PC-3 (cell line): ENCODE results near the gene ZNF750. TPM values are rescaled to one million over a fixed set of nuclear protein-coding genes. Genes with fewer than 3 reads are reported as not detected.

Source experiments
- ATAC-seq: fragments of 200-7000 bp; cut with Tn5 transposase; 2 replicates; pipeline ENCODE4 v1.9.1; 2020; ENCODE audit warnings: mild to moderate bottlenecking, moderate library complexity
- BruUV-seq: library from RNA; stranded (reverse); fragments of 400-500 nt; replicated peaks from 2 replicates; lab custom pipeline; 2021; lab: Mats Ljungman, UMichigan
- CTCF ChIA-PET: fragments of 300-600 bp; sonication (Branson Sonifier 250); formaldehyde crosslinking; loops from one replicate; lab custom pipeline; 2022; ENCODE audit warnings: antibody characterized with exemption; lab: Charles Lee
- POLR2A ChIA-PET: fragments of 300-600 bp; sonication (Branson Sonifier 250); formaldehyde crosslinking; loops from one replicate; lab custom pipeline; 2022; ENCODE audit warnings: antibody characterized with exemption; ENCODE audit not compliant: unreplicated experiment; lab: Charles Lee
- DNase-seq: peaks from one replicate; pipeline ENCODE4 v3.0.0-alpha.2; 2015
- H2AFZ ChIP-seq: fragments of 300-600 bp; sonication (generic); 2 replicates; pipeline ENCODE4 v1.6.0; 2016; ENCODE audit warnings: antibody characterized with exemption, low read length
- H3F3A ChIP-seq: fragments of 300-600 bp; sonication (generic); one replicate; pipeline ENCODE4 v1.6.0; 2017; ENCODE audit warnings: antibody characterized with exemption, low read length, control low read depth, mild to moderate bottlenecking; ENCODE audit not compliant: unreplicated experiment
- H3K27ac ChIP-seq: fragments of 300-600 bp; sonication (generic); 2 replicates; pipeline ENCODE4 v1.5.1; 2016; ENCODE audit warnings: mild to moderate bottlenecking, low read length
- H3K27me3 ChIP-seq: fragments of 300-600 bp; sonication (generic); 2 replicates; pipeline ENCODE4 v1.6.1; 2016; ENCODE audit warnings: low read length, mixed read lengths
- H3K36me3 ChIP-seq: fragments of 300-600 bp; sonication (generic); 2 replicates; pipeline ENCODE4 v1.6.1; 2016; ENCODE audit warnings: low read depth, mixed run types, low read length, mixed read lengths
- H3K4me1 ChIP-seq: fragments of 300-600 bp; sonication (generic); 2 replicates; pipeline ENCODE4 v1.5.1; 2016; ENCODE audit warnings: low read length; ENCODE audit not compliant: insufficient read depth
- H3K4me2 ChIP-seq: fragments of 300-600 bp; sonication (generic); 2 replicates; pipeline ENCODE4 v1.6.0; 2016; ENCODE audit warnings: low read length
- H3K4me3 ChIP-seq: fragments of 300-600 bp; sonication (generic); 2 replicates; pipeline ENCODE4 v1.5.1; 2016; ENCODE audit warnings: mild to moderate bottlenecking, low read length, mixed read lengths
- H3K79me2 ChIP-seq: fragments of 300-600 bp; sonication (generic); 2 replicates; pipeline ENCODE4 v1.6.1; 2017; ENCODE audit warnings: low read length, mixed read lengths
- H3K9ac ChIP-seq: fragments of 300-600 bp; sonication (generic); 2 replicates; pipeline ENCODE4 v1.6.0; 2016; ENCODE audit warnings: mild to moderate bottlenecking, low read length
- H3K9me2 ChIP-seq: fragments of 300-600 bp; sonication (generic); replicated peaks from 2 replicates; pipeline ENCODE4 v1.6.1; 2016; ENCODE audit warnings: mixed run types, low read length, mixed read lengths
- H3K9me3 ChIP-seq: fragments of 300-600 bp; sonication (generic); 2 replicates; pipeline ENCODE4 v1.6.1; 2016; ENCODE audit warnings: low read length, mixed read lengths
- H4K20me1 ChIP-seq: fragments of 300-600 bp; sonication (generic); 2 replicates; pipeline ENCODE4 v1.6.1; 2016; ENCODE audit warnings: low read length, mixed read lengths
- CTCF ChIP-seq: fragments of 300-600 bp; sonication (generic); conservative IDR thresholded peaks from 2 replicates; pipeline ENCODE4 v1.5.1; 2017; ENCODE audit warnings: antibody characterized with exemption, low read depth, mild to moderate bottlenecking, low read length
- EZH2 ChIP-seq: fragments of 300-600 bp; sonication (generic); IDR thresholded peaks from one replicate; pipeline ENCODE4 v1.6.1; 2017; ENCODE audit warnings: antibody characterized with exemption, mild to moderate bottlenecking, low read length; ENCODE audit not compliant: unreplicated experiment
- EZH2phosphoT487 ChIP-seq: fragments of 300-600 bp; sonication (generic); IDR thresholded peaks from 2 replicates; pipeline ENCODE4 v1.6.1; 2018; ENCODE audit warnings: mild to moderate bottlenecking, antibody characterized with exemption, low read length, borderline replicate concordance
- intact Hi-C: fragments of 100-400 bp; cut with micrococcal nuclease; formaldehyde crosslinking; loops from 2 replicates; pipeline ENCODE4 v1.9.0; 2023
- total RNA-seq: library from RNA; depleted of rRNA; stranded (reverse); fragments of >200 nt; gene quantifications from 2 replicates; pipeline ENCODE4 v1.2.3, GENCODE V29; 2014

Gene ZNF750
- total RNA-seq, 1 experiment from 2014 or later: not detected

- Histone ChIP-seq H3K27ac (no peak overlapping the region), H3K4me3 (no peak overlapping the region), H3K9me2 (no peaks in the 10 kb centered on the region), H4K20me1 (no peaks in the 10 kb centered on the region), H3F3A (no peaks in the 10 kb centered on the region), H3K4me1 (no peaks in the 10 kb centered on the region), H3K36me3 (no peaks in the 10 kb centered on the region), H3K9ac (no peak overlapping the region), H3K9me3 (no peaks in the 10 kb centered on the region), H3K27me3 (no peaks in the 10 kb centered on the region), H3K4me2 (no peak overlapping the region), H2AFZ (no peak overlapping the region), H3K79me2 (no peaks in the 10 kb centered on the region)
- intact Hi-C loops: no loop called here
- TF ChIP-seq CTCF: no peak
- TF ChIP-seq EZH2phosphoT487: no peak
- TF ChIP-seq EZH2: no peak
- no peak for ATAC-seq
- no TSS peak for BruUV-seq
- ChIA-PET CTCF (no interaction called here), POLR2A (no interaction called here)
- no peak for DNase-seq
Measured at GRCh38 chr17:82803606-82804005, 36.2 kb downstream of the ZNF750 start.

GRCh38 chr17:82803185-82803584 is 36.6 kb downstream of the ZNF750 start:
- TF ChIP-seq CTCF: no peak
- TF ChIP-seq EZH2: no peak
- no peak for TF ChIP-seq EZH2phosphoT487
- Histone ChIP-seq H3K4me1 (no peaks in the 10 kb centered on the region), H3K9me2 (no peaks in the 10 kb centered on the region), H2AFZ (no peak overlapping the region), H3K4me3 (no peak overlapping the region), H3K36me3 (no peaks in the 10 kb centered on the region), H3K27ac (no peak overlapping the region), H3K79me2 (no peaks in the 10 kb centered on the region), H3K9ac (no peak overlapping the region), H3K27me3 (no peaks in the 10 kb centered on the region), H3K4me2 (no peak overlapping the region), H3K9me3 (no peaks in the 10 kb centered on the region), H4K20me1 (no peaks in the 10 kb centered on the region), H3F3A (no peaks in the 10 kb centered on the region)
- POLR2A ChIA-PET: no interaction called here
- intact Hi-C loops: no loop called here
- DNase-seq: no peak
- no peak for ATAC-seq
- BruUV-seq: no TSS peak
- CTCF ChIA-PET: no interaction called here

- Histone ChIP-seq H3K9ac (no peak overlapping the region), H2AFZ (no peak overlapping the region), H3K4me3 (no peak overlapping the region), H3K79me2 (no peaks in the 10 kb centered on the region), H3K27me3 (no peaks in the 10 kb centered on the region), H3K27ac (no peak overlapping the region), H3K9me2 (no peaks in the 10 kb centered on the region), H3F3A (peaks cover 3% of the 10 kb centered on the region), H3K4me1 (no peaks in the 10 kb centered on the region), H4K20me1 (no peaks in the 10 kb centered on the region), H3K4me2 (no peak overlapping the region), H3K9me3 (no peaks in the 10 kb centered on the region), H3K36me3 (no peaks in the 10 kb centered on the region)
- BruUV-seq: no TSS peak
- no peak for DNase-seq
- intact Hi-C loops: no loop called here
- ChIA-PET CTCF (no interaction called here), POLR2A (no interaction called here)
- no peak for ATAC-seq
- TF ChIP-seq EZH2phosphoT487 (no peak), CTCF (no peak), EZH2 (no peak)
Measured at GRCh38 chr17:82802075-82802780, 37.6 kb downstream of the ZNF750 start.
